COLO668 (cell line): Measurements from ENCODE around the gene OR10A7.
"Not testable (repeated sequence)": the region's sequence is repeated elsewhere in the genome, so short reads cannot be mapped to it uniquely, and the experiment has no call there.

ENCODE experiments used
- DNase-seq: peaks from one replicate; lab custom pipeline; 2025; ENCODE audit not compliant: unreplicated experiment; lab: John Stamatoyannopoulos, UW

OR10A7 gene, protein sequence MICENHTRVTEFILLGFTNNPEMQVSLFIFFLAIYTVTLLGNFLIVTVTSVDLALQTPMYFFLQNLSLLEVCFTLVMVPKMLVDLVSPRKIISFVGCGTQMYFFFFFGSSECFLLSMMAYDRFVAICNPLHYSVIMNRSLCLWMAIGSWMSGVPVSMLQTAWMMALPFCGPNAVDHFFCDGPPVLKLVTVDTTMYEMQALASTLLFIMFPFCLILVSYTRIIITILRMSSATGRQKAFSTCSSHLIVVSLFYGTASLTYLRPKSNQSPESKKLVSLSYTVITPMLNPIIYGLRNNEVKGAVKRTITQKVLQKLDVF

DNA sequence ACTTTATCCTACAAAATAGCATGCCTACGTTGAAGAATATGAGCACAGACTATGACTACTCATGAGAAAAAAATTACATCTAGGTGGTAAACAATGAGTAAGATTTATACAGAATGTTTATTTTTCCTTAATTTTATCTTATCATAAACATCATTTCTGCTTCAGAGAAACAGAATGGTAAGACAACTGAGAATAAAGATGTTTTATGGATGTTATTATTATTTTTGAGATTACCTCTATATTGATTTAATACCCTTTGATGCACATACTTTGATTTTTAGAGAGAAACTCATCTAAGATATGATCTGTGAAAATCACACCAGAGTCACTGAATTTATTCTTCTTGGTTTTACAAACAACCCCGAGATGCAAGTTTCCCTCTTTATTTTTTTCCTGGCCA is at the start of gene OR10A7:
Gene OR10A7, plus strand, starts transcription at position 301 of the 400 bp plus-strand sequence. Its CDS starts 0 bp downstream, at position 301.
- no peak for DNase-seq

DNA sequence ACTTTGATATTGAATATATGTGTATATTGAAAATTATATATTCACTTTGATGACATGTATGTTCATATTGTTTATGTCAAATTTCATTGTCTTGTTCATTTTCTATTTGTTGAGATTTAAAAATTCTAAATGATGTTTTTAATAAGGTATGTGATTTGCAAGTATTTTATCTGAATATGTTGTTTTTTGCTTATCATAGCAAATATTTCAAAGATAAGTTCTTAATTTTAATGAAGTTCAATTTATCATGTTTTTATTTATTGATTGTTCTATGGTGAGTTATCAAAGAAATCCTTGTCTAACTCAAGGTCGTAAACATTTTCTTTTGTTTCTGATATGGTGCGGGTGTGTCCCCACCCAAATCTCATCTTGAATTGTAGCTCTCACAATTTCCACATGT is 49.4 kb upstream of the OR10A7 start:
- DNase-seq, result no peak

DNA sequence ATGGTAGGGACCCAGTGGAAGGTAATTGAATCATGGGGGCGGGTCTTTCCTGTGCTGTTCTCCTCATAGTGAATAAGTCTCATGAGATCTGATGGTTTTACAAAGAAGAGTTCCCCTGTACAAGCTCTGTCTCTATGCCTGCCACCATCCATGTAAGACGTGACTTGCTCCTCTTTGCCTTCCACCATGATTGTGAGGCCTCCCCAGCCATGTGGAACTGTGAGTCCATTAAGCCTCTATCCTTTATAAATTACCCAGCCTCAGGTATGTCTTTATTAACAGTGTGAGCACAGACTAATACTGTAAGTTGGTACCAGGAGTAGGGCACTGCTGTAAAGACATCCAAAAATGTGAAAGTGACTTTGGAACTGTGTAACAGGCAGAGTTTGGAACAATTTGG is 49.0 kb upstream of the OR10A7 start:
- DNase-seq, result not testable (repeated sequence)

DNA sequence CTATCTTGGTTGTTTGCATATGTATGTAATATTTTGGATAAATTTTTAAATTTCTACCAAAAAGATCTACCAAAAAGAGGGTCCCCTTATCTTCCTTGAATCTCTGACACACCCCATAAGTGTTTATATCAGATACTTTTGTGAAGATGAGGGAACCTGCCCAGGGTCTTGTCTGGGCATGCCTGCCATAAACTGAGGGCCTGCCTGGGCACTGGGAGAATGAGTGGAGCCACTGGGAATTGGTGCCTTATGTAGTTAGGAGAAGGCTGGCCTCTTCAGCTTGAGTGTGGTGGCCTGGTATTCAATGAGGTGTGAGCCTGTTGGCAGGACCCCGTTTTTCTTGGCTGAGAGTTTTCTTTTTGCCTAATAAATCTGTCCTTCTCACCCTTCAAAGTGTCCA is 48.1 kb upstream of the OR10A7 start:
- no peak for DNase-seq

DNA sequence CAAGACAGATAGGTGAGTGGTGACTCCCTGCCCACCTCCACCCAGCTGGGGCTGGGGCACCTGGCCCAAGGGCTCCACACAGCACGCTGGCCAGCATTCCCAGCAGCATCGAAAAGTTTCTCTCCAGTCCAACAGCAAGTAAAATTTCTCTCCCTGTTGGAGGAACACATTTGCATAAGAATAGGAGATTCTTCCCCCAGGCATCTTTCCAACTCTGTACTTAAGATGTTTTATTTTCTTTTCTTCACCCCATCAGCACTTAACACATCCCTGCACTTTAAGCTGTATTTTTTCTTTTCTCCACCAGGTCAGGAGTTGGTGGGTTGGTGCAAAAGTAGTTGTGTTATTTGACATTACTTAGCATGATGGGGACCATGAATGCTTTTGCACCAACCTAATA is 47.4 kb upstream of the OR10A7 start:
- no peak for DNase-seq

DNA sequence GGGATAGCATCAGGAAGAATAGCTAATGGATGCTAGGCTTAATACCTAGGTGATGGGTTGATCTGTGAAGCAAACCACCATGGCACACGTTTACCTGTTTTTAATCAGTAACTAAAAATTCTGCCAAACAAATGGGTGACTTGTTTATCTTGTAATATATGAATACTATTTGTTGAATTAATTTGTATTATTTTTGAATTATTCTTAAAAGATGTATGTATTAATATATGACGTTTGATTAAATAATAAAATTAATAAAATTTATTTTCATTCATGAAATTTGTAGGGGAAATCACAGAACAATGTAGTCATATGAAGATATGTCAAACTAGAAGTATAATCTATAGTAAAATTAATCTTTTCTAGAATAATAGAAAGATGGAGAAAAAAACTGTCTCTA is 32.3 kb upstream of the OR10A7 start:
- DNase-seq, result no peak

DNA sequence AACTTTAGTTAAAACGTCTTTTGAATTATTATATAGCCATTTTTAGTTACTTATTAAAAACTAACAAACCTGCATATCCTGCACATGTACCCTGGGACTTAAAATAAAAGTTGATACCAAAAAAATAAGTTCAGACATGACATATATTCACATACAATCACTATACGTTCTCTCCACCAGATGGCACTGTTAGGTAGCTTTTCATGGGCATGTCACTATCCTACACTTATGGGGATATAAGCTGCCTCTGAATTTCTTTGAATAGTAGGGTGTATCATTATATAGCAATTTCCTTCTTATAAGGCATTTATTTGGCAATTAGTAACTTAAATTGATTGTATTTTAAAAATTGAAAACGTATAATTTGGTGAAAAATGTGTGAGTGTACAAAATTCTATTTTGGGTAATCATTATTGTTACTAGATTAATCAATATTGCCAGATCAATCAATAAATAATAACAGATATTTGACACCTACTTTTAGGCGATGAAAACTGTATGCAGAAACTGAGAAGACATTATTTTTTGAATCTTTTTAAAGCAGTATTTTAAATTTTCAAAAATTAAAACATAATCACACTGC is 31.8 kb upstream of the OR10A7 start:
- peak; percentile 30 for DNase-seq

DNA sequence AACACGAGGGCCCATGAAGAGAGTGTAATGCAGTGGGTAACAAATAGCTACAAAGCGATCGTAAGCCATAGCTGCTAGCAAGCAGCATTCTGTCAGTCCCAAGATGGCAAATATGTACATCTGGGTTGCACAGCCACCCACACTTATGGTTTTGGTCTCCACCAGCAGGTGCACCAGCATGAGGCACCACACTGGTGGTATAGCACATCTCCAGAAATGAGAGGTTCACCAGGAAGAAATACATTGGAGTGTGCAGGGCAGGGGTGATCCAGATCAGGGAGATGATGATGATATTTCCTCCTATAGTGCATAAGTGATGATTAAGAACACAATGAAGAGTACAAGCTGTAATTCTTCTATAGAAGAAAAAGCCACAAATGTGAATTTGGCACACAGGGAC is 26.4 kb upstream of the OR10A7 start:
- no peak for DNase-seq

DNA sequence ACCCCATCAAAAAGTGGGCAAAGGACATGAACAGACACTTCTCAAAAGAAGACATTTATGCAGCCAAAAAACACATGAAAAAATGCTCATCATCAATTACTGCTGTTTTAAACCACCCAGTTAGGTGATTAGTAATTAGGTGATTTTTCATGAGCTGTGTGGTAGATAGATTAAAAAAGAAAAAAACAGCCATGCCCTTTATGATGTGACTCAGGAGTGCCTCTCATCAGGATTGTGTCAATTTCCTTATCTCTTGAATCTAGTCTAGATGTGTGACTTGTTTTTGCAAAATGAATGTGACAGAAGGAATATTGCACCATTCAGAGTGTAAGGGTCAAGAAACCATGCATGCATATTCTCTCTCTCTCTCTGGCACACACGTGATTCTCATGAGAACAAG is 5.7 kb downstream of the OR10A7 start:
- DNase-seq, result no peak

DNA sequence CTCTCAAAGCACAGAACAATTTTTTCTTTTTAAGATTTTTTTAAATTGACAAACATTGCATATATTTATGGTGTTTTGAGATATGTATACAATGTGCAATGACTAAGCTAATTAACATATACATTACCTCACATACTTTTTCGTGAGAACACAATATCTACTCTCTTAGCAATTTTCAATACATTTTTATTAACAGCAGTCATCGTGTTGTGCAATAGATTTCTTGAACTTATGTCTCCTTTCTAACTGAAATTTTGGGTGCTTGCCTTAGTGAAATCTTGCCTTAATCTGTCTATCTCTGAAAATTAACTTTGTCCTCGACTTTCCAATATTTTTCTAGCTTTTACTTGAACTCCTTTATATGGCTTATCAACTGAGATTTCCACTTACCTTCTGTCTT is 6.8 kb downstream of the OR10A7 start:
- DNase-seq, result no peak

DNA sequence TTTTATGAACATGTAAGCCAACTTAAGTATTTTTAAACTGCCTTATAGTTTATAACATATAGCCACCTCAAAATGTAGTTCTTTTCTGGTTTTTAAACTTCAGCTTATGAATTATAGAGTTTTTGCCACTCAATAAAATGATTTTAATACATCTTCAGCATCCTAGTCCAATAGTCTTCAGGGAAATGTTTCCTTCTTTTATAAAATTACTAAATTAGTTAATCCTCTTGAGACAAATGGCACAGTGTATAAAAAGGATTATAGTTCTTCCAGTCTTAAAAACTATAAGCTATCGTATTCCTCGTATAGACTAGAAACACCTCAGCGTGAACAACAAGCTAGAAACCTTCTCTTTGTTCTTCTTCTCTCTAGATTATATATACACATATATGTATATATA is 23.5 kb downstream of the OR10A7 start, which contains the start of gene OR6C74:
Gene OR6C74, plus strand, starts transcription at position 301 of the 400 bp plus-strand sequence. CDS start 2,679 bp downstream, outside the sequence.
- no peak for DNase-seq

DNA sequence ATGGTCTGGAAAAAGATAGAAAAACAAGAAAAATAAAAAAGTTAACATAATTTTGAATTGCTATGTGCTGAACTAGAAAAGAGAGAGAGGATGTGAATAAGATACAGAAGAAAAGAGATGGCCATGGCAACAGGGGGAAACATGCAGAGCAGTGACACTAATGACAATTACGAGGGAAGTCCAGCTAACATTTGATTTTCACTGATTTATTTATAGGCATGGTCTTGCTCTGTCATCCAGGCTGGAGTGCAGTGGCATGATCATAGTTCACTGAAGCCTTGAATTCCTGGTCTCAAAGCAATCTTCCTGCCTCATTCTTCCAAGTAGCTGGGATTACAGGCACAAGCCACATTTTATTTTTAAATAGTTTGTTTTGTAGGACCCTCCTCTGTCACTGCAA is 25.3 kb downstream of the OR10A7 start:
- no peak for DNase-seq

DNA sequence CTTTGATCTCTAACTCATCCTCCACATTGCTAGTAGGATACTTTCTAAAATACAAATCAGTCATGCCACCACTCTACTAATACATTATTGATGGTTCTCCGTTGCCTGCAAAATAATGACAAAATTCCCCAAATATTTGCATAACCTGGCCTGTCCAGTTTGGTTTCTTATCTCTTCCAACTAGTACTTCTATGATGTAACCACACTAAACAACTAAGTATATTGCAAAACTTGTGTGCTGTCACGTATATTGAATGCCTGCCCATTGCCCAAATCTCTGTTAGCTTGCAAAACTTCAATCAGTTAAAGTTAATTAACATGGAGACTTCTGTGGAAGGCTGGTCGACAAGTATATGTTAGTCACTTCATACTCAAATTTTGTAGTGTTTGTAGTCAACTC is 30.1 kb downstream of the OR10A7 start:
- DNase-seq, result no peak

DNA sequence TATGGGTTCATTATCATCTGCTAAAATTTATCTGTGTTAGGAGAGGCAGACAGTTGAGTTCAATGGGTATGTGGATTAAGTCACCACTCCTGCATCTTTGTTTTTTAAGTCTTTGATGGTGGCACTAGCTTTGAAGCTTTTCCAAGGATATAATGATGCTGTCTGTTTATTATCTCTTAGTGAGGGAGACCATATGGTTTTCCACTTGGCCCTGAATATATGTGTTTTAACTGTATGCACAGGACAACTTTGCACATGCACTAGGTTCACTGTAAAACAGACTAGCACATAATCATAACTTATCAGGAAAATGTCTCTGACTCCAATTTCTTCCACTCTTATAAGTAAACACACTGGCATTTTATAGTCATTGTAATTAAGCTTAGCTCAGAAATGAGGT is 32.5 kb downstream of the OR10A7 start:
- DNase-seq, result no peak

DNA sequence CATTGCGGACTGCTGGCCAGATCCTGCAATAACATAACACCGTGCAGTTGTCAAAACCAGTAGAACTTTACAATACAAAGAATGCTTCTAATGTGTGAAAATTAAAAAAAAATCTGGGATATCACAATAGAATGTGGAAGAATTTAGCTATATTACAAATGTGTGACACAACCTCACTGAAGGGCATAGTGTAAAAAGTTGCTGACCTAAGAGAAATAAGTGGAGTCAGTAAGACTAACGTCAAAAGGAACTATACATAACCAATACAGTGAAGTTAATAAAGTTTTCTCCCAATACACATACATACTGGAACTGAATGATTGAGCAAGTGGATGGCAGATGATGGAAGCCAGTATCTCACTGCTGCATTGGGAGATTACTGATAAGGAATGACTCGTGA is 36.0 kb downstream of the OR10A7 start:
- no peak for DNase-seq

DNA sequence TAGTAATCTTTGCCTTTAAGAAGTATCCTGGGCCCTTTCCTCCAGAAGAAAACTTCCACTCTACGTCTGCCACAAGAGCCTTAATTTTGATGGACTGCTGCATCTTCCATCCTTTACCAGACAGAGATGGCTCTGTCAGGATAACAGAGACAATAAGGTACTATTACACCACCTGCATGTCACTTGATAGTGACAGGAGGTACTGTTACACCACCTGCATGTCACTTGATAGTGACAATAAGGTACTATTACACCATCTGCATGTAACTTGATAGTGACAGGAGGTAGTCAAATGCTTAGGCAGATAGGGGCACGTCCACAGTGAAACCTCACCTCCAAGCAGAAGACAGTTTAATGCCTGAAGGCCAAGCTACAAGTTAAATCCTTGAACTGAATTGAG is 37.5 kb downstream of the OR10A7 start:
- DNase-seq, result no peak
